Caco-2 (cell line): Measurements from ENCODE around the gene DCPS. TPM values are rescaled to one million over a fixed set of nuclear protein-coding genes. Genes with fewer than 3 reads are reported as not detected.

ENCODE experiments used
- BruUV-seq: library from RNA; stranded (reverse); fragments of 400-500 nt; replicated peaks from 2 replicates; lab custom pipeline; 2021; lab: Mats Ljungman, UMichigan
- CTCF ChIA-PET: fragments of 300-600 bp; sonication (Branson Sonifier 250); formaldehyde crosslinking; loops from one replicate; lab custom pipeline; 2022; ENCODE audit warnings: antibody characterized with exemption; lab: Charles Lee
- POLR2A ChIA-PET: fragments of 300-600 bp; sonication (Branson Sonifier 250); formaldehyde crosslinking; loops from one replicate; lab custom pipeline; 2022; ENCODE audit warnings: antibody characterized with exemption; lab: Charles Lee
- DNase-seq, 2 experiments: peaks; one replicate each; pipeline versions ENCODE4 v3.0.0 to v3.0.0-alpha.2; 2020 to 2022
- H3K27me3 ChIP-seq: replicated peaks from 2 replicates; pipeline ENCODE4 v1.6.0; 2011; ENCODE audit warnings: low read length; ENCODE audit not compliant: control insufficient read depth, insufficient read depth
- H3K36me3 ChIP-seq: 2 replicates; pipeline ENCODE4 v1.5.1; 2011; ENCODE audit warnings: low read length; ENCODE audit not compliant: control insufficient read depth, insufficient read depth
- H3K4me1 ChIP-seq: fragments of 250-450 bp; sonication (Bioruptor Pico); 2 replicates; pipeline ENCODE4 v1.5.1; 2020; ENCODE audit warnings: mild to moderate bottlenecking
- H3K4me3 ChIP-seq: 2 replicates; pipeline ENCODE4 v1.5.1; 2011; ENCODE audit warnings: low read depth, mild to moderate bottlenecking, control low read depth, low read length
- H3K9me3 ChIP-seq: fragments of 250-450 bp; sonication (Bioruptor Pico); 2 replicates; pipeline ENCODE4 v1.5.1; 2020; ENCODE audit warnings: mild to moderate bottlenecking, moderate library complexity
- H3K27ac Mint-ChIP-seq: one replicate; pipeline ENCODE4 v1.8.0; 2022; ENCODE audit warnings: mixed read lengths; ENCODE audit not compliant: unreplicated experiment
- H3K27me3 Mint-ChIP-seq: one replicate; pipeline ENCODE4 v1.8.0; 2022; ENCODE audit warnings: mixed read lengths; ENCODE audit not compliant: insufficient read depth, unreplicated experiment
- H3K36me3 Mint-ChIP-seq: one replicate; pipeline ENCODE4 v1.8.0; 2022; ENCODE audit warnings: mild to moderate bottlenecking, mixed read lengths; ENCODE audit not compliant: insufficient read depth, unreplicated experiment
- H3K4me1 Mint-ChIP-seq: one replicate; pipeline ENCODE4 v1.8.0; 2022; ENCODE audit warnings: low read depth, mixed read lengths; ENCODE audit not compliant: unreplicated experiment
- H3K4me3 Mint-ChIP-seq: one replicate; pipeline ENCODE4 v1.8.0; 2022; ENCODE audit warnings: mild to moderate bottlenecking, moderate library complexity, mixed read lengths; ENCODE audit not compliant: unreplicated experiment
- H3K9me3 Mint-ChIP-seq: one replicate; pipeline ENCODE4 v1.8.0; 2022; ENCODE audit warnings: mixed read lengths; ENCODE audit not compliant: unreplicated experiment
- intact Hi-C: fragments of 100-400 bp; cut with micrococcal nuclease; formaldehyde crosslinking; loops from one replicate; pipeline ENCODE4 v1.10.0; 2022; ENCODE audit not compliant: unreplicated experiment
- total RNA-seq: library from RNA; stranded (reverse); gene quantifications from 2 replicates; pipeline ENCODE4 v1.2.3, GENCODE V29; 2022
- TF ChIP-seq, protein P1 (sequence below), 2 experiments: fragments of 200-600 bp in 1 of 2; IDR thresholded peaks; 1 replicate in 1 of 2; 2 replicates in 1 of 2; pipeline versions ENCODE4 v1.5.1 to v1.8.0; 2011 to 2022; ENCODE audit warnings: antibody characterized with exemption in 1 of 2, control low read depth in 1 of 2, inconsistent platforms in 1 of 2, low read depth in 1 of 2, low read length in 1 of 2, mild to moderate bottlenecking in 1 of 2, moderate library complexity in 1 of 2; ENCODE audit not compliant: insufficient read depth in 1 of 2, severe bottlenecking in 1 of 2, unreplicated experiment in 1 of 2

Gene DCPS
- total RNA-seq, 1 experiment from 2014 or later, result 40.4 TPM

DNA sequence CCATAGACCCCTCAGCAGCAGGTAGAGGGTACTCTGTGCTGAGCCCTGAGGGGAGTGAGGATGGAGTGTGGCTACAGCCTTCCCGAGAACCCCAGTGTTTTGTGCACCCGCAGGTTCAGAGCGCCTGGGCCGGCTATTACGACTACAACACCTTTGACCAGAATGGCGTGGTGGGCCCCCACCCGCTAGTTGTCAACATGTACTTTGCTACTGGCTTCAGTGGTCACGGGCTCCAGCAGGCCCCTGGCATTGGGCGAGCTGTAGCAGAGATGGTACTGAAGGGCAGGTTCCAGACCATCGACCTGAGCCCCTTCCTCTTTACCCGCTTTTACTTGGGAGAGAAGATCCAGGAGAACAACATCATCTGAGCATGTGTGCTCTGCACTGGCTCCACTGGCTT lies 26.5 kb upstream of the DCPS start:
- H3K27ac Mint-ChIP-seq, result no peak overlapping the region
- H3K36me3 ChIP-seq, result peaks cover 11% of the 10 kb centered on the region
- H3K9me3 Mint-ChIP-seq, result no peaks in the 10 kb centered on the region
- H3K27me3 ChIP-seq, result no peaks in the 10 kb centered on the region
- H3K4me1 Mint-ChIP-seq, result peaks cover 11% of the 10 kb centered on the region
- H3K36me3 Mint-ChIP-seq, result peaks cover 46% of the 10 kb centered on the region
- CTCF ChIA-PET, result no interaction called here
- H3K27me3 Mint-ChIP-seq, result no peaks in the 10 kb centered on the region
- H3K9me3 ChIP-seq, result no peaks in the 10 kb centered on the region
- POLR2A ChIA-PET, result no interaction called here
- BruUV-seq, result no TSS peak
- intact Hi-C loops, result no loop called here
- no peak overlapping the region for H3K4me3 ChIP-seq
- TF ChIP-seq, protein P1, sequence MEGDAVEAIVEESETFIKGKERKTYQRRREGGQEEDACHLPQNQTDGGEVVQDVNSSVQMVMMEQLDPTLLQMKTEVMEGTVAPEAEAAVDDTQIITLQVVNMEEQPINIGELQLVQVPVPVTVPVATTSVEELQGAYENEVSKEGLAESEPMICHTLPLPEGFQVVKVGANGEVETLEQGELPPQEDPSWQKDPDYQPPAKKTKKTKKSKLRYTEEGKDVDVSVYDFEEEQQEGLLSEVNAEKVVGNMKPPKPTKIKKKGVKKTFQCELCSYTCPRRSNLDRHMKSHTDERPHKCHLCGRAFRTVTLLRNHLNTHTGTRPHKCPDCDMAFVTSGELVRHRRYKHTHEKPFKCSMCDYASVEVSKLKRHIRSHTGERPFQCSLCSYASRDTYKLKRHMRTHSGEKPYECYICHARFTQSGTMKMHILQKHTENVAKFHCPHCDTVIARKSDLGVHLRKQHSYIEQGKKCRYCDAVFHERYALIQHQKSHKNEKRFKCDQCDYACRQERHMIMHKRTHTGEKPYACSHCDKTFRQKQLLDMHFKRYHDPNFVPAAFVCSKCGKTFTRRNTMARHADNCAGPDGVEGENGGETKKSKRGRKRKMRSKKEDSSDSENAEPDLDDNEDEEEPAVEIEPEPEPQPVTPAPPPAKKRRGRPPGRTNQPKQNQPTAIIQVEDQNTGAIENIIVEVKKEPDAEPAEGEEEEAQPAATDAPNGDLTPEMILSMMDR (IDR thresholded peaks at IDR 0.05; ENCODE audit: insufficient read depth in 1 of 2, low read depth in 1 of 2, low read length in 1 of 2, severe bottlenecking in 1 of 2, unreplicated experiment in 1 of 2), result no peak
- H3K4me1 ChIP-seq, result peaks cover 7% of the 10 kb centered on the region
- no peak for DNase-seq
- H3K4me3 Mint-ChIP-seq, result no peak overlapping the region

DNA sequence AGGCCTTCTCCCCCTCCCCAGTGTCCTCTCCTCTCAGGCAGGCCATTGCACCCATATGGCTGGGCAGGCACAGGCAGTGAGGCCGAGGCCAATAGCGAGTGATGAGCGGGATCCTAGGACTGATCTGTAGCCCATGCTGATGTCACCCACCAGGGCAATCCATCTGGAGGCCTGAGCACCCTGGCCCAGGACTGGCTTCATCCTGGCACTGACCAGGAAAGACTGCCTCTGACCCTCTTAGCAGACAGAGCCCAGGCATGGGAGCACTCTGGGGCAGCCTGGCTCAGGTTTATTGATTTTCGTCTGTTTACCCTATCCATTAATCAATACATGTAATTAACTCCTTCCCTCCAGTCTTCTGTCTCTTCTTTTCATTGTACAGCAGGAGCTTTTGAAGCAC lies 26.1 kb upstream of the DCPS start:
- no peak overlapping the region for H3K4me3 ChIP-seq
- peaks cover 11% of the 10 kb centered on the region for H3K36me3 ChIP-seq
- ChIA-PET CTCF (no interaction called here), POLR2A (no interaction called here)
- intact Hi-C loops, result no loop called here
- H3K36me3 Mint-ChIP-seq, result peaks cover 46% of the 10 kb centered on the region
- H3K9me3 Mint-ChIP-seq, result no peaks in the 10 kb centered on the region
- TF ChIP-seq, protein P1 (IDR thresholded peaks at IDR 0.05; ENCODE audit: insufficient read depth in 1 of 2, low read depth in 1 of 2, low read length in 1 of 2, severe bottlenecking in 1 of 2, unreplicated experiment in 1 of 2), result no peak
- no peak overlapping the region for H3K4me3 Mint-ChIP-seq
- no TSS peak for BruUV-seq
- no peaks in the 10 kb centered on the region for H3K27me3 ChIP-seq
- no peak overlapping the region for H3K27ac Mint-ChIP-seq
- no peak for DNase-seq
- no peaks in the 10 kb centered on the region for H3K27me3 Mint-ChIP-seq
- H3K9me3 ChIP-seq, result no peaks in the 10 kb centered on the region
- peaks cover 11% of the 10 kb centered on the region for H3K4me1 Mint-ChIP-seq
- peaks cover 7% of the 10 kb centered on the region for H3K4me1 ChIP-seq

DNA sequence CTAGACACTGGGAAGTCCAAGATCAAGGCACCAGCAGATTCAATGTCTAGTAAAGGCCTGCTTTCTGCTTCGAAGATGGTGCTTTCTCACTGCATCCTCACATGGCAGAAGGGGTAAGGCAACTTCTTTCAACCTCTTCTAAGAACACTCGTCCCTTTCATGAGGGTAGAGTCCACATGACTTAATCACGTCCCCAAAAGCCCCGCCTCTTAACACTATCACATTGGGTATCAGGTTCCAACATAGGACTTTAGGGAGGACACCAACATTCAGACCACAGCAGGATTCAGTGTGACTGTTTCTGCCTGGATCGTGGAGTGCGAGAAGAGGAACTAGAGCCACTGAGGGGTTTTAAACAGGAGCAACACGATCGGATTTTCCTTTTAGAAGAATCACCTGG lies 24.7 kb upstream of the DCPS start:
- ChIA-PET POLR2A (no interaction called here), CTCF (interaction anchor here (0.6 kb wide), 1 partner anchor 828 kb away, joined by 3 read pairs; no protein-coding TSS in a partner anchor)
- intact Hi-C loops, result no loop called here
- Histone ChIP-seq H3K4me3 (no peak overlapping the region), H3K36me3 (peaks cover 7% of the 10 kb centered on the region; the same call in 1 of the 2 replicates), H3K27me3 (no peaks in the 10 kb centered on the region), H3K9me3 (no peaks in the 10 kb centered on the region), H3K4me1 (peaks cover 7% of the 10 kb centered on the region)
- DNase-seq, result no peak
- Mint-ChIP-seq H3K4me3 (no peak overlapping the region), H3K9me3 (no peaks in the 10 kb centered on the region), H3K27ac (no peak overlapping the region), H3K27me3 (no peaks in the 10 kb centered on the region), H3K4me1 (peaks cover 11% of the 10 kb centered on the region), H3K36me3 (peaks cover 38% of the 10 kb centered on the region)
- TF ChIP-seq, protein P1 (IDR thresholded peaks at IDR 0.05; ENCODE audit: insufficient read depth in 1 of 2, low read depth in 1 of 2, low read length in 1 of 2, severe bottlenecking in 1 of 2, unreplicated experiment in 1 of 2), result no peak
- BruUV-seq, result no TSS peak
